ENCODE measurements around the gene PGAM1.
"Not testable (repeated sequence)": the region's sequence is repeated elsewhere in the genome, so short reads cannot be mapped to it uniquely, and the experiment has no call there.

Gene PGAM1

GRCh38 chr10:97474918-97475317 is 48.9 kb downstream of the PGAM1 start:
- H3K27ac ChIP-seq, result no peak overlapping the region
- no peak for TF ChIP-seq CTCF (conservative IDR thresholded peaks at IDR 0.05)

- no peak overlapping the region for H3K27ac ChIP-seq
- no peak for TF ChIP-seq CTCF (conservative IDR thresholded peaks at IDR 0.05)
Measured at GRCh38 chr10:97475936-97476594, 50.1 kb downstream of the PGAM1 start.

GRCh38 chr10:97479410-97479809 is 53.4 kb downstream of the PGAM1 start:
- H3K27ac ChIP-seq, result not testable (repeated sequence)

- no peak for TF ChIP-seq CTCF (conservative IDR thresholded peaks at IDR 0.05)
- H3K27ac ChIP-seq, result no peak overlapping the region
Measured at GRCh38 chr10:97479939-97480338, 53.9 kb downstream of the PGAM1 start.

- no peak for TF ChIP-seq CTCF (conservative IDR thresholded peaks at IDR 0.05)
- H3K27ac ChIP-seq, result no peak overlapping the region
Measured at GRCh38 chr10:97481071-97481470, 55.1 kb downstream of the PGAM1 start.

GRCh38 chr10:97482381-97482780 is 56.4 kb downstream of the PGAM1 start:
- no peak for TF ChIP-seq CTCF (conservative IDR thresholded peaks at IDR 0.05)
- no peak overlapping the region for H3K27ac ChIP-seq

Measured in VCaP (cell line).